Placental epithelial cell (primary cell): Measurements from ENCODE around the gene DIAPH1. TPM values are rescaled to one million over a fixed set of nuclear protein-coding genes. Genes with fewer than 3 reads are reported as not detected.

Experiments
- small RNA-seq: library from RNA; depleted of rRNA; stranded (forward); fragments of <200 nt; gene quantifications from one replicate; pipeline ENCODE3, GENCODE V24; 2012
- total RNA-seq: library from RNA; depleted of rRNA; stranded (reverse); fragments of >200 nt; gene quantifications from 2 replicates; pipeline ENCODE4 v1.2.3, GENCODE V29; 2012

Gene DIAPH1
- 34.2 and 47.4 TPM in 2 replicates for total RNA-seq

DNA sequence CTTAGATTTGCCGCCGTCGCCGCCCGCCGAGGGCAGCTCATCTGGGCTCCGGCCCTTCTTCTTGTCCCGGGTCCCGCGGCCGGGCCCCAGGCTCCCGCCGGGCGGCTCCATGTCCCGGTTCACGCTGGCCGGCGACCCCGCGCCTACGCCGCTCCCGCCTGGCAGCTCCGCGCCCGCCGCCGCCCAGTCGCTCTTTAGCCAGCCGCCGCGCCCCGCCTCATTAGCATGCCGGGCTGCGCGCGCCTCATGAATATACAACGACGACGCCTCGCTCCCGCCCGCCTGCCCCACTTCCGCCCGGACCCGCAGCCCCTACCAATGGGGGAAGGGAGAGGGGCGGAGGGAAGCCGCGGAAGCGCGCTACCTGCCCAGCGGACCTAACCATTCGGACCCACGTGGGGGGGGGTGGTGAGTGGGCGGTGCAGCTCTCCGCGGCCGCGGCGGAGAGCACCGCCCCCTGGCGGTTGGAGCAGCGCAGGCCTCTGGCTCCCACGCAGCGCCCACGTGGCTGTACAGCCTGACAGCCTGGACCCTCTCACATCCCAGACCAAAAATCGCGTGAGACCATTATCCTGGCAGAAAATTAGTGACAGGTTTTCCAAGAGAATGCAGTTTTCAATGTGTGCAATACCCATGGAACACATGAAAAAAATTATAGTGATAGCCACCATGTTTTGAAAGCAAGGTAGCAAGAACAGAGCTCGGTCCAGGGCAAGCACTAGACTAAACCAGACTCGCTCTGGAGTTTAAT is at the start of gene DIAPH1:
TSS of gene DIAPH1 (minus strand) at position 197 of the 751 bp plus-strand sequence. CDS start at position 111, 86 bp downstream.

DNA sequence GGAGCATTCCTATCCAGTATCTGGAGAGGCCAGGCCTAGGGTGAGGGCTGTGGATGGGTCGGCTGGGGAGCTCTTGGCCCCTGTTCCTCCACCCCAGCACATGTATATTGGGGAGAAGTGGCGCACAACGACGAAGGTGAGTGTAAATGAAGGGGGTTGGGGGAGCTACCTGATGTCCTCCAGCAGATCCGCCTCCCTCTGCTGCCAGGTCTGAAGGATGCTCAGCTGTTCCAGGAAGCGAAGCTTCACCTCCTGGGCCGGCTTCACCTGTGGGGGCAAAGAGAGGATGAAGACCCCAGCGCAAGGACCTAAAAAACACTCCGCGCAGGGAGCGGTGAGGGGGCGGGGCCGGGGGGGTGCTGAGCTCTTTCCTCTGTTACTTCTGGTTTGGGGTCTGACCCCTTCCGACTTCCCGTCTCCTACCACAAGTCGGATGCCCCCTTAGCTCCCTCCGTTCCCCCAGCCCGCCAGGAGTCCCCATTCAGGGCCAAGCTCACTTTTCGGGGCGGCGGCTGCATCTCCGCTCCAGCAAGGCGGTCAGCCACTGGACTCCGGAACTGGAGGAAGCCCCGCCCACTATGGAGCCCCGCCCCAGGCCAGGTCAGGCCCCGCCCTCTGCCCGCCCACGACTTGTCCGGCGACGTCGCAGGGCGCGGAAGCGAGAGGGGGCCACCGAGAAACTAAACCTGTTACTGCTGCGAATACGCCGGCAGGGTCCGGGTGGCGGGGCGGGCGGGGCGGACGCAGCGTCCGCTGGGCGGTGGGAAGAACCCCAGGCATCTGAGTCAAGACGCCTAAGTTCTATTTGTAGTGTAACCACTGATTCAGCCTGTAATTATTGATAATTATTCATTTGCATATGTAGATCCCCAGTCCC is 32.3 kb upstream of the DIAPH1 start, which contains the start of gene FCHSD1:
TSS of gene FCHSD1 (minus strand) at position 568 of the 877 bp plus-strand sequence. CDS start at position 518, 50 bp downstream.

DNA sequence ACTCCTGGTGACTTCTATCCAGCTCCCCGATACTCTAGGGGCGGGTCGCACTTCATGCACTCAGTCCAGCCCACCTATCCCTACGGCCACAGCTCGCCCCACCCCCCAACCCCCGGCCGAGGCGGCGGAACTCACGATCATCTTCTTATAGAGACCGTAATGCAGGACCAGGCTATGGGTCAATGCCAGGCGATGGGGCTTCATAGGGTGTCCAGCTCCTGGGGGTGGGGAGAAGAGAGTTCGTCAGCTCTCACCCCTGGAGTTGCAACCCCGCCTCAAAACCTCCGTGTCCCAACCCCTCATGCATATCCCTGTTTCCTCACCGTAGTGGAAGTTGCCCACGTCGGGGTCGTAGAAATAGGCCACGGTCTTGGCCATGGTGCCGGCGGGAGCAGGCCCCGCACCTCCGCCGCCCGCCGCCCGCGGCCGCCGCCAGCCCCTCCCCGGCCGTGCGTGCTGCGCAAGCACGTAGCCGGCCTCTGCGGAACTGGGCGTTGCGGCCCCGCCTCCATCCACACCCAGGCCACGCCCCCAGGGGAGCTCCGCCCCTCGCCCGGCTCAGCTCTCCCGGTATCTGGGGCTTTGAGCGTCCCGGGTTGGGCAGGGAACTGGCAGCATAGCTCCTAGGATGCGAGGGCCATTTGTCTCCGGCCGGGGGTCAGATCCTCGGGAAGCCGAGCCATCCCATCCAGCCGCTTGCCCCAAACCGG is 17.8 kb upstream of the DIAPH1 start, which contains the start of the genes HDAC3 and RELL2:
TSS of gene HDAC3 (minus strand) at position 437 of the 710 bp plus-strand sequence. CDS start at position 378, 59 bp downstream.
TSS of gene RELL2 (plus strand) at position 585 of the 710 bp plus-strand sequence. CDS start 1,229 bp downstream, outside the sequence.

DNA sequence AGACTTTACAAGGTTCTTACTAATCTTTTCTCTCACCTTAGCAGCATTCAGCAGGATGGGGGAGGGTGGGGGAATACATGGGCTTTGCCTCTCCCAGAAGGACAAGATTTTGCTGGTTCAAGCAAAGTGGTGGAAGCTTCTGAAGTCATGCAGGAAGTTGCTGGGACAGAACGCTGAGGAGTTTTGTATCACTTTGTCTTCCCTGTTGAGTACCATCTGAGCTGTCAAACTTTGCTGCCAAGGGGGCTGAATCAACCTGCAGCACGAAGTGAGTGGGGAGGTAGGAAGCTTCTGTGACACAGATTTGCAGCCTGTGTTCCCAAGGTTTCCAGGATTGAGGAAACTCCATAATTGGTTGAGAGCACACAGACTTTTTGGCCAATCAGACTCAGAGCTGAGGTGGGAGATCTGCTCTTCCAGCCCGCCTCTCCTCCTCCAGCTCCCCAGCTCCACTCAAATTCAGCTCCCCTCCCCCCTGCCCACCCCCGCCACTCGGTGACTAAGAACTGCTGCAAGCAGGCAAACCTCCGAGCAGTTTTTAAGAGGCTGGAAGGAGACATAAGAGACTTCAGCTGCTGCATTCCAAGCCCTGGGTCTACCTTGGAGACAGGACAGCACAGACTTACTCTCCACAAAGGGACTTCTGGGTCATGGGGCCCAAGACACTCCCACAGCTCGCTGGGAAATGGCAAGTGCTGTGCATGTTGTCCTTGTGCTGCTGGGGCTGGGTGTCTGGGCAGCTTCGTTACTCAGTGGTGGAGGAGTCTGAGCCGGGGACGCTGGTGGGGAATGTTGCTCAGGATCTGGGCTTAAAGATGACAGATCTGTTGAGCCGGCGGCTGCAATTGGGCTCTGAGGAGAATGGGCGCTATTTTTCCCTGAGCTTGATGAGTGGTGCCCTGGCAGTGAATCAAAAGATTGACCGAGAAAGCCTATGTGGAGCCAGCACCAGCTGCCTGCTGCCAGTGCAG is 129.9 kb downstream of the DIAPH1 start, which contains the start of gene PCDHGC5:
TSS of gene PCDHGC5 (plus strand) at position 491 of the 971 bp plus-strand sequence. CDS start at position 651, 160 bp downstream.

DNA sequence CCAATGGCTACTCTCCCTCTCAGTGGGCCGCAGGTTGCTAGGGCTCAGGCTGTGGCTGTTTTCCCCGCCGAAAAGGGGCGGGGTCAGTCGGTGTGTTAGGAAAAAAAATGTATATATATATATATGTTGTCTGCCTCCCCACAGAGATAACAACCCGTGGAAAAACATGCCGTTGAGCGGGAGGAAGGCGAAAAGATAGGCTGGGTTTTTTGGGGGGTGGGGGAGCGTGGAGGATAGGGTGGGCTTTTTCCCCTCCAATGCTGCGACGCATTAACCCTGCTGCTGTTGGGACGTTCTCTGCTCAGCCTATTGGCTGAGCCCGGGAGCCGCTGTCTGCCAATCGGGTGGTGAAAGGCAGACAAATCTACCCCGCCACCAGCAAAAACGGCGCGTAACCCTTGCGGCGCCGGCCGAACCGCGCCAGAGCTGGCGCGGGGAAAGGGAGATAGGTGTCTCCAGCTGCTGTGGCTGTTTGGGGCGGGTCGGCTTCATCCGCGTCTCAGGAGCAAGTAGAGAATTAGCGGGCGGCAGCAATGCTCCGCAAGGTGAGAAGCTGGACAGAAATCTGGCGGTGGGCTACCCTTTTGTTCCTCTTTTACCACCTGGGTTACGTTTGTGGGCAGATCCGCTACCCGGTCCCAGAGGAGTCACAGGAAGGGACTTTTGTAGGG is 134.0 kb downstream of the DIAPH1 start, which contains the start of gene PCDHGC4:
TSS of gene PCDHGC4 (plus strand) at position 390 of the 671 bp plus-strand sequence. CDS start at position 534, 144 bp downstream.

DNA sequence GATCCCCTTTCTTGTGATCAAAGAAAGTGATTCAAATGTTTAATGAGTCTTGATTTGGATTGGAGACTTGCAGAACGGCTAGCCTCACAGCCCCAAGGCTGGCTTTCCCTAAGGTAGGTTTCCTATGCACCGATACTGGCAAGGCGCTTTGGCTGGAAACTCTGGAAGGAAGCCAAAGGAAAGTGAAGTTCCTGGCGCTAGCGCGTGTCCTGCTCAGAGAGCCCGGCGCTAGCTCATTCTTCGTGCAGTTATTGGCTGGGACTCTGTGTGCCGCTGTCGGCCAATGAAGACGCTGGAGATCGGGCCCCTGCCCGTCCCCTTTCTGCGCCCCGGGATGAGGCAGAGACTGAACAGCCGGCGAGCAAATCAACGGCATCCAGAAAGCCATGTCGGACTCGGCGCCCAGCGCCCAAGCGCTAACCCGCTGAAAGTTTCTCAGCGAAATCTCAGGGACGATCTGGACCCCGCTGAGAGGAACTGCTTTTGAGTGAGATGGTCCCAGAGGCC is 143.1 kb downstream of the DIAPH1 start, which contains the start of gene PCDHGC3:
TSS of gene PCDHGC3 (plus strand) at position 342 of the 507 bp plus-strand sequence. CDS start at position 493, 151 bp downstream.

Small RNA genes lying within 50 kb of the gene (small RNA-seq; reads per million reads assigned to genes)
- not detected for gene RPS27AP10

Other genes with a start within 250 kb of the DIAPH1 start
- 3.1 and 5.9 TPM in 2 replicates for gene PCDHGB3, start 248.8 kb downstream of the DIAPH1 start, total RNA-seq
- gene PCDHGA6, start 245.1 kb downstream of the DIAPH1 start, total RNA-seq: 2.6 and 3.9 TPM in 2 replicates
- gene PCDHGA7, start 236.3 kb downstream of the DIAPH1 start, total RNA-seq: 2.8 and 5.5 TPM in 2 replicates
- 12.0 and 13.0 TPM in 2 replicates for gene PCDHGB4, start 231.3 kb downstream of the DIAPH1 start, total RNA-seq
- 1.2 and 3.5 TPM in 2 replicates for gene PCDHGA8, start 226.4 kb downstream of the DIAPH1 start, total RNA-seq
- gene PCDHGB5, start 221.1 kb downstream of the DIAPH1 start, total RNA-seq: 13.7 and 15.4 TPM in 2 replicates
- 4.3 and 5.7 TPM in 2 replicates for gene PCDHGA9, start 216.2 kb downstream of the DIAPH1 start, total RNA-seq
- gene PCDHGB6, start 211.0 kb downstream of the DIAPH1 start, total RNA-seq: 2.3 and 3.1 TPM in 2 replicates
- gene PCDHGA10, start 206.0 kb downstream of the DIAPH1 start, total RNA-seq: 4.4 and 9.4 TPM in 2 replicates
- 1.8 and 7.5 TPM in 2 replicates for gene PCDHGB7, start 201.3 kb downstream of the DIAPH1 start, total RNA-seq
- 6.2 and 9.0 TPM in 2 replicates for gene PCDHGA11, start 197.9 kb downstream of the DIAPH1 start, total RNA-seq
- 6.7 and 8.2 TPM in 2 replicates for gene PCDHGA12, start 188.5 kb downstream of the DIAPH1 start, total RNA-seq
- 9.4 and 10.3 TPM in 2 replicates for gene PCDHGC3, start 143.0 kb downstream of the DIAPH1 start, total RNA-seq
- gene PCDHGC4, start 134.0 kb downstream of the DIAPH1 start, total RNA-seq: 0.54 and 2.4 TPM in 2 replicates
- 0.22 and 1.6 TPM in 2 replicates for gene PCDHGC5, start 129.9 kb downstream of the DIAPH1 start, total RNA-seq
- 60.1 and 66.4 TPM in 2 replicates for gene HDAC3, start 17.8 kb upstream of the DIAPH1 start, total RNA-seq
- 7.5 and 9.7 TPM in 2 replicates for gene RELL2, start 18.0 kb upstream of the DIAPH1 start, total RNA-seq
- 43.6 and 62.1 TPM in 2 replicates for gene FCHSD1, start 32.4 kb upstream of the DIAPH1 start, total RNA-seq
- gene ARAP3, start 63.2 kb upstream of the DIAPH1 start, total RNA-seq: 6.3 and 9.4 TPM in 2 replicates